Esophagus muscularis mucosa (tissue), 4 donors: ENCODE results near the gene NRXN2. TPM values are rescaled to one million over a fixed set of nuclear protein-coding genes. Genes with fewer than 3 reads are reported as not detected.

Experiments
- DNase-seq: peaks from one replicate; pipeline ENCODE4 v3.0.0-alpha.2; 2017; ENCODE audit errors: extremely low spot score
- H3K27ac ChIP-seq, 4 donors: fragments of 200-600 bp; sonication (generic); replicated peaks in 1 of 4; 1 replicate in 3 of 4; 2 replicates in 1 of 4; pipeline ENCODE4 v1.5.1; 2016 to 2019; ENCODE audit warnings: mild to moderate bottlenecking in 1 of 4
- H3K27me3 ChIP-seq, 4 donors: fragments of 200-600 bp; sonication (generic); one replicate each; pipeline versions ENCODE4 v1.5.1 to v1.6.0; 2016 to 2019
- H3K36me3 ChIP-seq, 4 donors: fragments of 200-600 bp; sonication (generic); one replicate each; pipeline ENCODE4 v1.5.1; 2016 to 2019
- H3K4me1 ChIP-seq, 4 donors: fragments of 200-600 bp; sonication (generic); one replicate each; pipeline ENCODE4 v1.5.1; 2016 to 2019
- H3K4me3 ChIP-seq, 4 donors: fragments of 200-600 bp; sonication (generic); 1 replicate in 2 of 4; 2 replicates in 2 of 4; pipeline ENCODE4 v1.5.1; 2016 to 2019; ENCODE audit warnings: mild to moderate bottlenecking in 4 of 4, moderate library complexity in 1 of 4
- H3K9me3 ChIP-seq, 4 donors: fragments of 200-600 bp; sonication (generic); 1 replicate in 3 of 4; 2 replicates in 1 of 4; pipeline ENCODE4 v1.5.1; 2016 to 2019
- EP300 ChIP-seq: sonication (generic); formaldehyde crosslinking; IDR thresholded peaks from one replicate; pipeline ENCODE4 v1.6.1; 2017; ENCODE audit warnings: antibody characterized with exemption
- POLR2A ChIP-seq: fragments of 450-650 bp; IDR thresholded peaks from one replicate; pipeline ENCODE4 v1.6.1; 2017; ENCODE audit warnings: antibody characterized with exemption, moderate library complexity, mild to moderate bottlenecking, low read depth
- POLR2AphosphoS5 ChIP-seq, 2 donors: sonication (generic); formaldehyde crosslinking; IDR thresholded peaks; one replicate each; pipeline ENCODE4 v1.6.1; 2017; ENCODE audit warnings: antibody characterized with exemption in 2 of 2
- WGBS: methylation state at CpG from one replicate; pipeline ENCODE4 v1.1.5; 2018; 5-methylcytosine and 5-hydroxymethylcytosine counted together
- intact Hi-C: fragments of 100-400 bp; cut with DNase I; formaldehyde crosslinking; loops from one replicate; pipeline ENCODE4 v1.15.1; 2023
- total RNA-seq, 4 donors: library from RNA; depleted of rRNA; stranded (reverse); fragments of >200 nt; gene quantifications; one replicate each; pipeline versions ENCODE4 v1.1.0 to v1.2.1, GENCODE V29; 2016
- TF ChIP-seq, protein P1 (sequence below), 3 experiments: fragments of 200-600 bp in 2 of 3; fragments of 450-650 bp in 1 of 3; sonication (generic) in 2 of 3; IDR thresholded peaks; one replicate each; pipeline ENCODE4 v1.5.1; 2017 to 2019; ENCODE audit warnings: antibody characterized with exemption in 3 of 3, mild to moderate bottlenecking in 2 of 3, moderate library complexity in 1 of 3

Gene NRXN2
- total RNA-seq, 4 donors from 2014 or later, result 2.1 to 12.9 (median 4.3) TPM

GRCh38 chr11:64720640-64721358, 2.2 kb downstream of the NRXN2 start:
- Histone ChIP-seq H3K4me3 (no peak overlapping the region), H3K4me1 (peaks cover 6 to 11% (median 9%) of the 10 kb centered on the region in 4 donors), H3K27me3 (peaks cover 0 to 72% (median 21%) of the 10 kb centered on the region in 4 donors), H3K9me3 (no peaks in the 10 kb centered on the region), H3K27ac (no peak overlapping the region), H3K36me3 (no peaks in the 10 kb centered on the region)
- DNase-seq, result no peak
- 86% methylated on average over 10 of the region's 12 CpGs for WGBS
- TF ChIP-seq, protein P1, sequence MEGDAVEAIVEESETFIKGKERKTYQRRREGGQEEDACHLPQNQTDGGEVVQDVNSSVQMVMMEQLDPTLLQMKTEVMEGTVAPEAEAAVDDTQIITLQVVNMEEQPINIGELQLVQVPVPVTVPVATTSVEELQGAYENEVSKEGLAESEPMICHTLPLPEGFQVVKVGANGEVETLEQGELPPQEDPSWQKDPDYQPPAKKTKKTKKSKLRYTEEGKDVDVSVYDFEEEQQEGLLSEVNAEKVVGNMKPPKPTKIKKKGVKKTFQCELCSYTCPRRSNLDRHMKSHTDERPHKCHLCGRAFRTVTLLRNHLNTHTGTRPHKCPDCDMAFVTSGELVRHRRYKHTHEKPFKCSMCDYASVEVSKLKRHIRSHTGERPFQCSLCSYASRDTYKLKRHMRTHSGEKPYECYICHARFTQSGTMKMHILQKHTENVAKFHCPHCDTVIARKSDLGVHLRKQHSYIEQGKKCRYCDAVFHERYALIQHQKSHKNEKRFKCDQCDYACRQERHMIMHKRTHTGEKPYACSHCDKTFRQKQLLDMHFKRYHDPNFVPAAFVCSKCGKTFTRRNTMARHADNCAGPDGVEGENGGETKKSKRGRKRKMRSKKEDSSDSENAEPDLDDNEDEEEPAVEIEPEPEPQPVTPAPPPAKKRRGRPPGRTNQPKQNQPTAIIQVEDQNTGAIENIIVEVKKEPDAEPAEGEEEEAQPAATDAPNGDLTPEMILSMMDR (IDR thresholded peaks at IDR 0.05), result no peak
- TF ChIP-seq POLR2A, result no peak
- no peak for TF ChIP-seq EP300
- no peak for TF ChIP-seq POLR2AphosphoS5 (IDR thresholded peaks at IDR 0.05)
- intact Hi-C loops, result no loop called here

GRCh38 chr11:64720167-64720566, 2.8 kb downstream of the NRXN2 start:
- 78% methylated on average over 8 of the region's 9 CpGs for WGBS
- H3K4me1 ChIP-seq, result peaks cover 6 to 11% (median 9%) of the 10 kb centered on the region in 4 donors
- H3K36me3 ChIP-seq, result no peaks in the 10 kb centered on the region
- H3K9me3 ChIP-seq, result no peaks in the 10 kb centered on the region
- DNase-seq, result no peak
- no peak overlapping the region for H3K4me3 ChIP-seq
- peaks cover 0 to 78% (median 27%) of the 10 kb centered on the region in 4 donors for H3K27me3 ChIP-seq
- intact Hi-C loops, result no loop called here
- TF ChIP-seq POLR2AphosphoS5 (IDR thresholded peaks at IDR 0.05) (no peak), EP300 (no peak), POLR2A (no peak)
- TF ChIP-seq, protein P1 (IDR thresholded peaks at IDR 0.05), result no peak
- no peak overlapping the region for H3K27ac ChIP-seq

GRCh38 chr11:64719406-64719805, 3.6 kb downstream of the NRXN2 start:
- peaks cover 0 to 85% (median 34%) of the 10 kb centered on the region in 4 donors for H3K27me3 ChIP-seq
- intact Hi-C loops, result no loop called here

DNA sequence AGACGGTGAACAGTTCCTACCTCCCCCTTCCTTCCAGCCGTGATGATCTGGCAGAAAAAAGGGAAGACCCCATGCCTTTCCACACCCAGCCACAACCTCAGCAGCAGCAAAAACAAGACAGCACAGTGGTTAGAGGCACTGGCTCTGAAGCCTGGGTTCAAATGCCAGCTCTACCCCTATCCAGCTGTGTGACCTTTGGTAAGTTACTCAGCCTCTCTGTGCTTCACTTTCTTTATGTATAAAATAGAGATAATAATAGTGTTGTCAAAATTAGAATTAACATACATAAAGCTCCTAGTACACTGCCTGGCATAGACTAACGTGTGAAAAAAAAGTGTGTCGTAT, 4.2 kb downstream of the NRXN2 start:
- 66% methylated on average over 4 of the region's 4 CpGs for WGBS
- TF ChIP-seq, protein P1 (IDR thresholded peaks at IDR 0.05), result no peak
- H3K27me3 ChIP-seq, result peaks cover 0 to 92% (median 41%) of the 10 kb centered on the region in 4 donors
- peaks cover 6 to 11% (median 10%) of the 10 kb centered on the region in 4 donors for H3K4me1 ChIP-seq
- no peak overlapping the region for H3K4me3 ChIP-seq
- no peak for DNase-seq
- H3K9me3 ChIP-seq, result no peaks in the 10 kb centered on the region
- no peak overlapping the region for H3K27ac ChIP-seq
- H3K36me3 ChIP-seq, result no peaks in the 10 kb centered on the region
- intact Hi-C loops, result no loop called here

More at GRCh38 chr11:64719406-64719805, 3.6 kb downstream of the NRXN2 start:
- Histone ChIP-seq H3K4me1 (peaks cover 6 to 11% (median 9%) of the 10 kb centered on the region in 4 donors), H3K9me3 (no peaks in the 10 kb centered on the region), H3K4me3 (no peak overlapping the region), H3K27ac (no peak overlapping the region), H3K36me3 (no peaks in the 10 kb centered on the region)
- TF ChIP-seq POLR2A (no peak), EP300 (no peak), POLR2AphosphoS5 (IDR thresholded peaks at IDR 0.05) (no peak)
- TF ChIP-seq, protein P1 (IDR thresholded peaks at IDR 0.05), result no peak
- WGBS, result 86% methylated on average over 9 of the region's 10 CpGs
- DNase-seq, result no peak
